ENCODE data around the gene GLRA1. TPM values are rescaled to one million over a fixed set of nuclear protein-coding genes. Genes with fewer than 3 reads are reported as not detected.
A peak's percentile ranks its signal among the peaks of the same experiment; 100 is the strongest.

The GLRA1 gene
- total and polyA plus RNA-seq, 8 donors: 0.08 to 1.1 (median 0.76) TPM; not detected in 2

- H3K27ac ChIP-seq: peak overlapping the region; percentile 63 to 88 (median 80)
- H3K4me3 ChIP-seq: peak overlapping the region; percentile 63 to 88 (median 77)
- no peaks in the 10 kb centered on the region for H3K27me3 ChIP-seq
- no peak for TF ChIP-seq CTCF (IDR thresholded peaks at IDR 0.05)
- 0 to 1% methylated on average over 18 of the region's 18 CpGs for WGBS, 2 donors
- ATAC-seq (no peak), DNase-seq (no peak), FAIRE-seq (no peak)
- H3K9me3 ChIP-seq: no peaks in the 10 kb centered on the region
- H3K4me1 ChIP-seq: peaks cover 15 to 27% (median 23%) of the 10 kb centered on the region in 3 donors
- no peaks in the 10 kb centered on the region for H3K36me3 ChIP-seq
- intact Hi-C loops (cut with DNase I): no loop called here
These were observed 151.6 kb downstream of the GLRA1 start for GRCh38 chr5:151772846-151773561.

Other genes with a start within 250 kb of the GLRA1 start
- gene SPARC, start 237.9 kb downstream of the GLRA1 start, total RNA-seq: 100 to 1,000 TPM in 3 of 6 donors, 10 to 100 TPM in 3; 35.5 to 608 (median 86.6) TPM
- 10 to 100 TPM; 27.2 to 57.1 TPM for gene SPARC, start 237.9 kb downstream of the GLRA1 start, polyA plus RNA-seq
- 10 to 100 TPM; 12.9 to 30.5 (median 18.6) TPM for gene ATOX1, start 166.2 kb downstream of the GLRA1 start, total RNA-seq
- gene ATOX1, start 166.2 kb downstream of the GLRA1 start, polyA plus RNA-seq: 10 to 100 TPM; 49.9 to 63.2 TPM
- 10 to 100 TPM; 43.3 to 94.8 (median 75.0) TPM for gene G3BP1, start 152.9 kb downstream of the GLRA1 start, total RNA-seq
- gene G3BP1, start 152.9 kb downstream of the GLRA1 start, polyA plus RNA-seq: 10 to 100 TPM in 1 of 2 donors, 1 to 10 TPM in 1; 7.8 to 15.6 TPM

Measured in pancreas (tissue), 10 donors.